H9 (cell line): ENCODE results near the gene ELOVL3. TPM values are rescaled to one million over a fixed set of nuclear protein-coding genes. Genes with fewer than 3 reads are reported as not detected.
"Not testable (repeated sequence)": the region's sequence is repeated elsewhere in the genome, so short reads cannot be mapped to it uniquely, and the experiment has no call there.

Experiments
- DNase-seq: peaks from one replicate; pipeline ENCODE4 v3.0.0-alpha.2; 2017
- H2AFZ ChIP-seq: one replicate; pipeline ENCODE4 v1.6.1; 2013; ENCODE audit warnings: mild to moderate bottlenecking, low read length, control low read depth, moderate library complexity
- H2AK5ac ChIP-seq: 2 replicates; pipeline ENCODE4 v1.6.1; 2013; ENCODE audit warnings: low read length, control low read depth, mixed read lengths; ENCODE audit not compliant: insufficient read length
- H2BK120ac ChIP-seq: one replicate; pipeline ENCODE4 v1.6.1; 2013; ENCODE audit warnings: low read depth, mild to moderate bottlenecking, low read length, control low read depth, inconsistent platforms; ENCODE audit not compliant: poor library complexity, severe bottlenecking
- H2BK12ac ChIP-seq: 2 replicates; pipeline ENCODE4 v1.6.1; 2013; ENCODE audit warnings: low read length, control low read depth, mixed read lengths, low read depth; ENCODE audit not compliant: insufficient read length
- H2BK15ac ChIP-seq: 2 replicates; pipeline ENCODE4 v1.6.1; 2013; ENCODE audit warnings: low read depth, low read length, control low read depth
- H2BK20ac ChIP-seq: one replicate; pipeline ENCODE4 v1.6.1; 2013; ENCODE audit warnings: low read depth, mild to moderate bottlenecking, low read length, control low read depth, inconsistent platforms; ENCODE audit not compliant: poor library complexity, severe bottlenecking
- H2BK5ac ChIP-seq: 2 replicates; pipeline ENCODE4 v1.6.1; 2013; ENCODE audit warnings: low read length, control low read depth, mixed read lengths; ENCODE audit not compliant: insufficient read length
- H3K14ac ChIP-seq: 2 replicates; pipeline ENCODE4 v1.6.1; 2013; ENCODE audit warnings: low read length, control low read depth; ENCODE audit not compliant: insufficient read depth
- H3K18ac ChIP-seq: 2 replicates; pipeline ENCODE4 v1.6.1; 2013; ENCODE audit warnings: low read depth, mild to moderate bottlenecking, mixed read lengths, low read length, control low read depth; ENCODE audit not compliant: insufficient read length
- H3K23ac ChIP-seq: 2 replicates; pipeline ENCODE4 v1.6.1; 2013; ENCODE audit warnings: low read length, control low read depth, mixed read lengths, low read depth; ENCODE audit not compliant: insufficient read length
- H3K23me2 ChIP-seq: 2 replicates; pipeline ENCODE4 v1.6.1; 2013; ENCODE audit warnings: low read depth, mild to moderate bottlenecking, mixed read lengths, low read length, control low read depth; ENCODE audit not compliant: insufficient read length, poor library complexity, severe bottlenecking
- H3K27ac ChIP-seq: 2 replicates; pipeline ENCODE4 v1.5.1; 2013; ENCODE audit warnings: low read length, control low read depth, mixed read lengths, low read depth; ENCODE audit not compliant: insufficient read length
- H3K27me3 ChIP-seq: 2 replicates; pipeline ENCODE4 v1.6.1; 2013; ENCODE audit warnings: low read length, control low read depth, inconsistent platforms; ENCODE audit not compliant: insufficient read depth
- H3K4ac ChIP-seq: 2 replicates; pipeline ENCODE4 v1.6.1; 2013; ENCODE audit warnings: low read depth, mild to moderate bottlenecking, control low read depth, inconsistent platforms, low read length, moderate library complexity
- H3K4me1 ChIP-seq: 2 replicates; pipeline ENCODE4 v1.6.1; 2013; ENCODE audit warnings: low read length, control low read depth, inconsistent platforms; ENCODE audit not compliant: insufficient read depth
- H3K4me2 ChIP-seq: 2 replicates; pipeline ENCODE4 v1.6.1; 2013; ENCODE audit warnings: low read length, control low read depth, mixed read lengths; ENCODE audit not compliant: insufficient read length, insufficient read depth
- H3K56ac ChIP-seq: 2 replicates; pipeline ENCODE4 v1.6.1; 2013; ENCODE audit warnings: low read depth, mild to moderate bottlenecking, mixed read lengths, low read length, control low read depth; ENCODE audit not compliant: insufficient read length
- H3K79me1 ChIP-seq: 2 replicates; pipeline ENCODE4 v1.6.1; 2013; ENCODE audit warnings: low read depth, mild to moderate bottlenecking, moderate library complexity, low read length, control low read depth, inconsistent platforms; ENCODE audit not compliant: insufficient read depth, poor library complexity, severe bottlenecking
- H3K79me2 ChIP-seq: 2 replicates; pipeline ENCODE4 v1.6.1; 2013; ENCODE audit warnings: low read length, control low read depth, inconsistent platforms; ENCODE audit not compliant: insufficient read depth
- H3K9ac ChIP-seq: 2 replicates; pipeline ENCODE4 v1.6.1; 2013; ENCODE audit warnings: low read length, control low read depth, mixed read lengths; ENCODE audit not compliant: insufficient read length; ENCODE audit errors: extremely low read depth
- H3K9me3 ChIP-seq: one replicate; pipeline ENCODE4 v1.6.1; 2013; ENCODE audit warnings: low read depth, low read length, inconsistent platforms; ENCODE audit not compliant: control insufficient read depth
- H3T11ph ChIP-seq: one replicate; pipeline ENCODE4 v1.6.1; 2013; ENCODE audit warnings: mild to moderate bottlenecking, low read length, control low read depth, inconsistent platforms
- H4K20me1 ChIP-seq: one replicate; pipeline ENCODE4 v1.6.1; 2013; ENCODE audit not compliant: control insufficient read depth, insufficient read length, insufficient read depth
- H4K5ac ChIP-seq: 2 replicates; pipeline ENCODE4 v1.6.1; 2013; ENCODE audit warnings: low read depth, mild to moderate bottlenecking, mixed read lengths, low read length, control low read depth; ENCODE audit not compliant: insufficient read length
- H4K8ac ChIP-seq: replicated peaks from 2 replicates; pipeline ENCODE4 v1.6.1; 2013; ENCODE audit warnings: low read length, control low read depth, mixed read lengths, low read depth; ENCODE audit not compliant: insufficient read length
- H4K91ac ChIP-seq: 2 replicates; pipeline ENCODE4 v1.6.1; 2013; ENCODE audit warnings: low read depth, mild to moderate bottlenecking, moderate library complexity, mixed read lengths, low read length, control low read depth; ENCODE audit not compliant: insufficient read length
- H3K27ac Mint-ChIP-seq, 3 experiments: 2 replicates in 2 of 3; 3 replicates in 1 of 3; pipeline ENCODE4 v1.8.0; 2020 to 2021; ENCODE audit warnings: mixed read lengths in 3 of 3, mild to moderate bottlenecking in 1 of 3, moderate library complexity in 1 of 3
- H3K27me3 Mint-ChIP-seq: 2 replicates; pipeline ENCODE4 v1.8.0; 2021; ENCODE audit warnings: low read depth, mild to moderate bottlenecking, moderate library complexity, mixed read lengths
- H3K36me3 Mint-ChIP-seq, 3 experiments: 2 replicates in 2 of 3; 3 replicates in 1 of 3; pipeline ENCODE4 v1.8.0; 2020 to 2021; ENCODE audit warnings: low read depth in 3 of 3, mixed read lengths in 3 of 3; ENCODE audit not compliant: insufficient read depth in 1 of 3
- H3K4me1 Mint-ChIP-seq, 2 experiments: 2 replicates each; pipeline ENCODE4 v1.8.0; 2020; ENCODE audit warnings: mixed read lengths in 2 of 2
- H3K4me3 Mint-ChIP-seq, 2 experiments: 2 replicates in 1 of 2; 3 replicates in 1 of 2; pipeline ENCODE4 v1.8.0; 2020 to 2021; ENCODE audit warnings: mild to moderate bottlenecking in 2 of 2, mixed read lengths in 2 of 2, moderate library complexity in 1 of 2
- H3K9me3 Mint-ChIP-seq, 2 experiments: 2 replicates in 1 of 2; 3 replicates in 1 of 2; pipeline ENCODE4 v1.8.0; 2020; ENCODE audit warnings: mild to moderate bottlenecking in 2 of 2, mixed read lengths in 2 of 2, moderate library complexity in 1 of 2
- CTCF ChIP-seq: fragments of 200-600 bp; sonication (generic); conservative IDR thresholded peaks from 3 replicates; pipeline ENCODE4 v1.8.0; 2021; ENCODE audit warnings: antibody characterized with exemption, mild to moderate bottlenecking
- WGBS: extraction: QIAGEN DNeasy Blood & Tissue Kit; methylation state at CpG from one replicate; pipeline ENCODE4 v1.1.7; 2013; ENCODE audit warnings: missing lambda C conversion rate, low lambda C conversion rate, mixed read lengths; ENCODE audit not compliant: insufficient read length; ENCODE audit errors: extremely low coverage; 5-methylcytosine and 5-hydroxymethylcytosine counted together
- total RNA-seq: library from RNA; stranded (reverse); gene quantifications from 2 replicates; pipeline ENCODE4 v1.2.1, GENCODE V29; 2021

ELOVL3 gene
- total RNA-seq, 1 experiment from 2014 or later: not detected

GRCh38 chr10:102247734-102248133 lies 21.6 kb downstream of the ELOVL3 start:
- Mint-ChIP-seq H3K27me3 (peaks cover 15% of the 10 kb centered on the region), H3K9me3 (no peaks in the 10 kb centered on the region), H3K36me3 (no peaks in the 10 kb centered on the region), H3K27ac (no peak overlapping the region), H3K4me3 (no peak overlapping the region), H3K4me1 (peaks cover 17 to 23% of the 10 kb centered on the region in 2 experiments)
- Histone ChIP-seq H3K9me3 (no peaks in the 10 kb centered on the region), H3K79me1 (peaks cover 2% of the 10 kb centered on the region), H2BK15ac (no peak overlapping the region), H3K4me1 (no peaks in the 10 kb centered on the region), H4K8ac (no peak overlapping the region), H3T11ph (no peak overlapping the region), H3K79me2 (peaks cover 5% of the 10 kb centered on the region; the same call in 1 of the 2 replicates), H3K27ac (no peak overlapping the region), H2BK5ac (no peak overlapping the region), H3K23me2 (peaks cover 3% of the 10 kb centered on the region), H3K18ac (no peak overlapping the region), H3K23ac (no peak overlapping the region), H4K20me1 (no peaks in the 10 kb centered on the region), H3K27me3 (peaks cover 5% of the 10 kb centered on the region; the same call in 1 of the 2 replicates), H2BK20ac (no peak overlapping the region), H4K5ac (no peak overlapping the region), H2BK120ac (no peak overlapping the region), H2AK5ac (no peak overlapping the region), H3K4me2 (no peak overlapping the region), H4K91ac (no peak overlapping the region), H3K56ac (no peak overlapping the region), H3K4ac (no peak overlapping the region), H2BK12ac (no peak overlapping the region), H3K14ac (no peak overlapping the region), H2AFZ (no peak overlapping the region), H3K9ac (no peak overlapping the region)
- TF ChIP-seq CTCF: no peak
- DNase-seq: no peak

GRCh38 chr10:102252508-102252907 lies 26.4 kb downstream of the ELOVL3 start:
- H3K18ac ChIP-seq, H4K5ac ChIP-seq, H4K20me1 ChIP-seq, H2BK12ac ChIP-seq, H4K8ac ChIP-seq, H3K4ac ChIP-seq, H3K4me1 ChIP-seq, H3K56ac ChIP-seq, H3K4me1 Mint-ChIP-seq, H2AFZ ChIP-seq, H4K91ac ChIP-seq, H2AK5ac ChIP-seq, H2BK120ac ChIP-seq, H3K4me3 Mint-ChIP-seq, H3K27ac Mint-ChIP-seq, H3K27me3 ChIP-seq, H2BK20ac ChIP-seq, H3K36me3 Mint-ChIP-seq, H3K27ac ChIP-seq, H3K79me2 ChIP-seq, H3T11ph ChIP-seq, H3K9ac ChIP-seq, H3K27me3 Mint-ChIP-seq, H3K9me3 Mint-ChIP-seq, DNase-seq, H3K79me1 ChIP-seq, H3K23me2 ChIP-seq, H3K9me3 ChIP-seq, H3K23ac ChIP-seq, H2BK5ac ChIP-seq, H3K14ac ChIP-seq, H3K4me2 ChIP-seq, H2BK15ac ChIP-seq: not testable (repeated sequence)
- WGBS: no CpG with 5 or more reads among the region's 3 CpGs
